Esophagus muscularis mucosa (tissue), 4 donors: ENCODE results near the gene DCLK2.

Experiments used
- CTCF ChIP-seq, 3 experiments: fragments of 200-600 bp in 2 of 3; fragments of 450-650 bp in 1 of 3; sonication (generic) in 2 of 3; IDR thresholded peaks; one replicate each; pipeline ENCODE4 v1.5.1; 2017 to 2019; ENCODE audit warnings: antibody characterized with exemption in 3 of 3, mild to moderate bottlenecking in 2 of 3, moderate library complexity in 1 of 3
- EP300 ChIP-seq: sonication (generic); formaldehyde crosslinking; IDR thresholded peaks from one replicate; pipeline ENCODE4 v1.6.1; 2017; ENCODE audit warnings: antibody characterized with exemption
- POLR2A ChIP-seq: fragments of 450-650 bp; IDR thresholded peaks from one replicate; pipeline ENCODE4 v1.6.1; 2017; ENCODE audit warnings: antibody characterized with exemption, moderate library complexity, mild to moderate bottlenecking, low read depth
- POLR2AphosphoS5 ChIP-seq, 2 donors: sonication (generic); formaldehyde crosslinking; IDR thresholded peaks; one replicate each; pipeline ENCODE4 v1.6.1; 2017; ENCODE audit warnings: antibody characterized with exemption in 2 of 2

- TF ChIP-seq CTCF (IDR thresholded peaks at IDR 0.05) (no peak), EP300 (no peak), POLR2A (no peak), POLR2AphosphoS5 (IDR thresholded peaks at IDR 0.05) (no peak)
These were observed 168.9 kb downstream of the DCLK2 start for GRCh38 chr4:150247184-150247583.
